Astrocyte of the spinal cord (primary cell): ENCODE results near the gene NCOA3.

Experiments used
- DNase-seq: peaks from one replicate; pipeline ENCODE4 v3.0.0; 2011; ENCODE audit warnings: low read depth, low spot score
- H3K4me3 ChIP-seq: 2 replicates; pipeline ENCODE4 v1.5.1; 2011; ENCODE audit warnings: low read depth, mild to moderate bottlenecking, low read length, moderate library complexity
- CTCF ChIP-seq: IDR thresholded peaks from 2 replicates; pipeline ENCODE4 v1.5.1; 2012; ENCODE audit warnings: low read depth, mild to moderate bottlenecking, low read length, inconsistent platforms
- in situ Hi-C: cut with HindIII; loops from 2 replicates; pipeline ENCODE4 v1.10.0; 2017; ENCODE audit warnings: low sequenced_read_pairs

NCOA3 gene

GRCh38 chr20:47597090-47597489 is 95.4 kb downstream of the NCOA3 start:
- no peak for DNase-seq
- in situ Hi-C loops = no loop called here
- TF ChIP-seq CTCF = no peak
- no peak overlapping the region for H3K4me3 ChIP-seq

GRCh38 chr20:47598911-47599744 is 97.4 kb downstream of the NCOA3 start:
- DNase-seq = no peak
- H3K4me3 ChIP-seq = no peak overlapping the region
- no peak for TF ChIP-seq CTCF
- in situ Hi-C loops = no loop called here

- no peak for DNase-seq
- in situ Hi-C loops = no loop called here
- H3K4me3 ChIP-seq = no peak overlapping the region
- no peak for TF ChIP-seq CTCF
Observed at GRCh38 chr20:47600967-47601547, 99.4 kb downstream of the NCOA3 start.

GRCh38 chr20:47603260-47603659 is 101.6 kb downstream of the NCOA3 start:
- TF ChIP-seq CTCF = no peak
- DNase-seq = no peak
- in situ Hi-C loops = no loop called here
- H3K4me3 ChIP-seq = no peak overlapping the region

GRCh38 chr20:47605673-47606413 is 104.2 kb downstream of the NCOA3 start:
- no peak for DNase-seq
- no peak for TF ChIP-seq CTCF
- H3K4me3 ChIP-seq = no peak overlapping the region
- in situ Hi-C loops = no loop called here

GRCh38 chr20:47606414-47606982 is 104.8 kb downstream of the NCOA3 start:
- DNase-seq = no peak
- TF ChIP-seq CTCF = no peak
- H3K4me3 ChIP-seq = no peak overlapping the region
- in situ Hi-C loops = no loop called here
